ENCODE measurements around the gene RGL1. TPM values are rescaled to one million over a fixed set of nuclear protein-coding genes. Genes with fewer than 3 reads are reported as not detected.

Gene RGL1
- total and polyA plus RNA-seq, 5 donors: 7.2 to 22.9 (median 16.4) TPM

DNA sequence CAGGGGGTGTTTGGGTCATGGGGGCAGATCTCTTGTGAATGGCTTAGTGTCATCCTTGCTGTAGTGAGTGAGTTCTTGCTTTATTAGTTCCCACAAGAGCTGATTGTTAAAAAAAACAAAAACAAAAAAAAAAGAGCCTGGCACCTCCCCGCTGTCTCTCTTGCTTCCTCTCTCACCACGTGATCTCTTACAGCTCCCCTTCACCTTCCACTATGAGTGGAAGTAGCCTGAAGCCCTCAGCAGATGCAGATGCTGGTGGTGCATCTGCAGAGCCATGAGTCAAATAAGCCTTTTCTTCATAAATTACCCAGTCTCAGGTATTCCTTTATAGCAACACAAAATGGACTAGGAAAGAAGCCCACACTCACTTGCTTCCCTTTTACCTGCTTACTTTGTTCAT is 17.2 kb upstream of the RGL1 start:
- no peak for ATAC-seq
- Histone ChIP-seq H3K9me3 (ENCODE audit: control insufficient read depth, low read length) (no peaks in the 10 kb centered on the region), H3K27me3 (ENCODE audit: control insufficient read depth, insufficient read depth) (no peaks in the 10 kb centered on the region), H3K4me1 (ENCODE audit: control insufficient read depth, insufficient read depth, low read length) (peaks cover 8% of the 10 kb centered on the region), H3K27ac (ENCODE audit: low read length) (no peak overlapping the region), H3K4me3 (ENCODE audit: low read length) (no peak overlapping the region)
- 78% methylated on average over 2 of the region's 2 CpGs for WGBS
- DNase-seq: no peak
- intact Hi-C loops (cut with DNase I): no loop called here

DNA sequence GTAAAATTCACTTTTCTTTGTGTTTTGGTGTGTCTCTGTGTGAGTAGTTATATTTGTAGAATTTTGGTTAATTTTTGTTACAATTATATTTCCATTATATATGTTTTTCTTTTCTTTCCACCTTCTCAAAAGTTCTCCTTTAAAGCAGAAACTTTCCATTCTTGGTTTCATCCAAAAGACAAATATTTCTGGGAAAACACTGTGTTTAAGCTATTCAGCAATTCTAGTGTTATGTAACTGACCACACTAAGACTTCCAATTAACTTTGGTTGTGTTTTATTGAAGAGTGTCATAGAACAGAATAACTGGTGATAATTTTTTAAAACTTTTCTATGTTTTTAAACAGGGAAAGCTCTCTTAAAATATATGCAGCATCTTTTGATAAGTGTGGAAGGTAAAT is 13.6 kb upstream of the RGL1 start:
- DNase-seq (no peak), ATAC-seq (no peak)
- Histone ChIP-seq H3K9me3 (ENCODE audit: control insufficient read depth, low read length) (no peaks in the 10 kb centered on the region), H3K4me3 (ENCODE audit: low read length) (no peak overlapping the region), H3K27me3 (ENCODE audit: control insufficient read depth, insufficient read depth) (no peaks in the 10 kb centered on the region), H3K4me1 (ENCODE audit: control insufficient read depth, insufficient read depth, low read length) (no peaks in the 10 kb centered on the region), H3K27ac (ENCODE audit: low read length) (no peak overlapping the region)
- intact Hi-C loops (cut with DNase I): no loop called here

GRCh38 chr1:183792300-183792699 is 12.6 kb upstream of the RGL1 start:
- Histone ChIP-seq H3K9me3 (ENCODE audit: control insufficient read depth, low read length) (no peaks in the 10 kb centered on the region), H3K27ac (ENCODE audit: low read length) (no peak overlapping the region), H3K4me1 (ENCODE audit: control insufficient read depth, insufficient read depth, low read length) (no peaks in the 10 kb centered on the region), H3K27me3 (ENCODE audit: control insufficient read depth, insufficient read depth) (no peaks in the 10 kb centered on the region), H3K4me3 (ENCODE audit: low read length) (no peak overlapping the region)
- intact Hi-C loops (cut with DNase I): no loop called here
- 79% methylated on average over 2 of the region's 2 CpGs for WGBS
- ATAC-seq (no peak), DNase-seq (no peak)

- ATAC-seq: no peak
- DNase-seq: no peak
- H3K9me3 ChIP-seq (ENCODE audit: control insufficient read depth, low read length): no peaks in the 10 kb centered on the region
- H3K27me3 ChIP-seq (ENCODE audit: control insufficient read depth, insufficient read depth): no peaks in the 10 kb centered on the region
- no peak overlapping the region for H3K4me3 ChIP-seq (ENCODE audit: low read length)
- intact Hi-C loops (cut with DNase I): no loop called here
- H3K4me1 ChIP-seq (ENCODE audit: control insufficient read depth, insufficient read depth, low read length): no peaks in the 10 kb centered on the region
- 81% methylated on average over 1 of the region's 1 CpG for WGBS
- H3K27ac ChIP-seq (ENCODE audit: low read length): no peak overlapping the region
Measured at GRCh38 chr1:183794088-183794487, 10.8 kb upstream of the RGL1 start.

- no peak overlapping the region for H3K4me3 ChIP-seq (ENCODE audit: low read length)
- H3K4me1 ChIP-seq (ENCODE audit: control insufficient read depth, insufficient read depth, low read length): no peaks in the 10 kb centered on the region
- ATAC-seq: no peak
- no peak for DNase-seq
- intact Hi-C loops (cut with DNase I): loop anchor here in 1 of 4 donors (10.0 kb wide), 2 partner anchors 74 to 114 kb away; no protein-coding TSS in a partner anchor
- no peak overlapping the region for H3K27ac ChIP-seq (ENCODE audit: low read length)
- H3K27me3 ChIP-seq (ENCODE audit: control insufficient read depth, insufficient read depth): no peaks in the 10 kb centered on the region
- H3K9me3 ChIP-seq (ENCODE audit: control insufficient read depth, low read length): no peaks in the 10 kb centered on the region
- 67% methylated on average over 1 of the region's 1 CpG for WGBS
Measured at GRCh38 chr1:183800449-183800848, 4.5 kb upstream of the RGL1 start.

- 98% methylated on average over 2 of the region's 2 CpGs for WGBS
Measured at GRCh38 chr1:183801649-183802048, 3.3 kb upstream of the RGL1 start.

GRCh38 chr1:183804387-183804786 is 533 bp upstream of the RGL1 start:
- DNase-seq: no peak
- intact Hi-C loops (cut with DNase I): loop anchor here in 1 of 4 donors (10.0 kb wide), 2 partner anchors 70 to 110 kb away; no protein-coding TSS in a partner anchor

More at GRCh38 chr1:183801649-183802048, 3.3 kb upstream of the RGL1 start:
- H3K4me1 ChIP-seq (ENCODE audit: control insufficient read depth, insufficient read depth, low read length): no peaks in the 10 kb centered on the region
- ATAC-seq: no peak
- no peak overlapping the region for H3K27ac ChIP-seq (ENCODE audit: low read length)
- no peaks in the 10 kb centered on the region for H3K9me3 ChIP-seq (ENCODE audit: control insufficient read depth, low read length)
- intact Hi-C loops (cut with DNase I): loop anchor here in 1 of 4 donors (10.0 kb wide), 2 partner anchors 73 to 113 kb away; no protein-coding TSS in a partner anchor
- no peaks in the 10 kb centered on the region for H3K27me3 ChIP-seq (ENCODE audit: control insufficient read depth, insufficient read depth)
- H3K4me3 ChIP-seq (ENCODE audit: low read length): no peak overlapping the region
- no peak for DNase-seq

GRCh38 chr1:183806125-183806524 is 1.2 kb downstream of the RGL1 start:
- no peak for DNase-seq
- Histone ChIP-seq H3K4me3 (ENCODE audit: low read length) (peak overlapping the region; percentile 83), H3K4me1 (ENCODE audit: control insufficient read depth, insufficient read depth, low read length) (peaks cover 8% of the 10 kb centered on the region), H3K27me3 (ENCODE audit: control insufficient read depth, insufficient read depth) (no peaks in the 10 kb centered on the region), H3K9me3 (ENCODE audit: control insufficient read depth, low read length) (no peaks in the 10 kb centered on the region), H3K27ac (ENCODE audit: low read length) (no peak overlapping the region)
- intact Hi-C loops (cut with DNase I): loop anchor here in 1 of 4 donors (10.0 kb wide), 2 partner anchors 69 to 109 kb away; no protein-coding TSS in a partner anchor
- WGBS: 25% methylated on average over 4 of the region's 4 CpGs
- ATAC-seq: peak in 1 of 2 donors; percentile 3

More at GRCh38 chr1:183804387-183804786, 533 bp upstream of the RGL1 start:
- no peak overlapping the region for H3K27ac ChIP-seq (ENCODE audit: low read length)
- no peaks in the 10 kb centered on the region for H3K27me3 ChIP-seq (ENCODE audit: control insufficient read depth, insufficient read depth)
- WGBS: 30% methylated on average over 5 of the region's 5 CpGs
- peak; percentile 30 to 38 for ATAC-seq
- H3K4me3 ChIP-seq (ENCODE audit: low read length): peak overlapping the region; percentile 83
- H3K4me1 ChIP-seq (ENCODE audit: control insufficient read depth, insufficient read depth, low read length): peaks cover 5% of the 10 kb centered on the region
- H3K9me3 ChIP-seq (ENCODE audit: control insufficient read depth, low read length): no peaks in the 10 kb centered on the region

GRCh38 chr1:183806675-183807074 is 1.8 kb downstream of the RGL1 start:
- Histone ChIP-seq H3K4me1 (ENCODE audit: control insufficient read depth, insufficient read depth, low read length) (peaks cover 8% of the 10 kb centered on the region), H3K27ac (ENCODE audit: low read length) (no peak overlapping the region), H3K9me3 (ENCODE audit: control insufficient read depth, low read length) (no peaks in the 10 kb centered on the region), H3K4me3 (ENCODE audit: low read length) (peak overlapping the region; percentile 83), H3K27me3 (ENCODE audit: control insufficient read depth, insufficient read depth) (no peaks in the 10 kb centered on the region)
- DNase-seq: no peak
- no peak for ATAC-seq
- 42% methylated on average over 1 of the region's 1 CpG for WGBS
- intact Hi-C loops (cut with DNase I): loop anchor here in 1 of 4 donors (10.0 kb wide), 2 partner anchors 68 to 108 kb away; no protein-coding TSS in a partner anchor

- H3K27ac ChIP-seq (ENCODE audit: low read length): no peak overlapping the region
- ATAC-seq: peak; percentile 11 to 37
- H3K4me3 ChIP-seq (ENCODE audit: low read length): peak overlapping the region; percentile 27
- no peaks in the 10 kb centered on the region for H3K9me3 ChIP-seq (ENCODE audit: control insufficient read depth, low read length)
- peak in 2 of 3 donors; percentile 53 to 65 for DNase-seq
- intact Hi-C loops (cut with DNase I): loop anchor here in 1 of 4 donors (10.0 kb wide), 2 partner anchors 67 to 107 kb away; no protein-coding TSS in a partner anchor
- H3K4me1 ChIP-seq (ENCODE audit: control insufficient read depth, insufficient read depth, low read length): peaks cover 11% of the 10 kb centered on the region
- 53% methylated on average over 2 of the region's 2 CpGs for WGBS
- no peaks in the 10 kb centered on the region for H3K27me3 ChIP-seq (ENCODE audit: control insufficient read depth, insufficient read depth)
Measured at GRCh38 chr1:183807549-183808168, 2.7 kb downstream of the RGL1 start.

- no peaks in the 10 kb centered on the region for H3K27me3 ChIP-seq (ENCODE audit: control insufficient read depth, insufficient read depth)
- no peak overlapping the region for H3K4me3 ChIP-seq (ENCODE audit: low read length)
- WGBS: 90% methylated on average over 2 of the region's 2 CpGs
- peaks cover 16% of the 10 kb centered on the region for H3K4me1 ChIP-seq (ENCODE audit: control insufficient read depth, insufficient read depth, low read length)
- ATAC-seq (no peak), DNase-seq (no peak)
- intact Hi-C loops (cut with DNase I): loop anchor here in 1 of 4 donors (10.0 kb wide), 2 partner anchors 66 to 106 kb away; no protein-coding TSS in a partner anchor
- no peaks in the 10 kb centered on the region for H3K9me3 ChIP-seq (ENCODE audit: control insufficient read depth, low read length)
- no peak overlapping the region for H3K27ac ChIP-seq (ENCODE audit: low read length)
Measured at GRCh38 chr1:183808296-183809027, 3.5 kb downstream of the RGL1 start.
